Nephron (organoid): ENCODE data around the gene NUF2.
"Not testable (repeated sequence)": the region's sequence is repeated elsewhere in the genome, so short reads cannot be mapped to it uniquely, and the experiment has no call there.

Experiments used
- H3K27ac Mint-ChIP-seq, 3 experiments: 2 replicates each; pipeline ENCODE4 v1.8.0; 2020; ENCODE audit warnings: mixed read lengths in 3 of 3, mild to moderate bottlenecking in 2 of 3, moderate library complexity in 1 of 3
- H3K27me3 Mint-ChIP-seq: 2 replicates; pipeline ENCODE4 v1.8.0; 2021; ENCODE audit warnings: low read depth, mild to moderate bottlenecking, moderate library complexity, mixed read lengths
- H3K36me3 Mint-ChIP-seq: 2 replicates; pipeline ENCODE4 v1.8.0; 2020; ENCODE audit warnings: low read depth, mixed read lengths
- H3K4me1 Mint-ChIP-seq: 2 replicates; pipeline ENCODE4 v1.8.0; 2020; ENCODE audit warnings: mixed read lengths
- H3K4me3 Mint-ChIP-seq, 3 experiments: 2 replicates each; pipeline ENCODE4 v1.8.0; 2020; ENCODE audit warnings: mild to moderate bottlenecking in 3 of 3, mixed read lengths in 3 of 3, moderate library complexity in 2 of 3
- H3K9me3 Mint-ChIP-seq: 2 replicates; pipeline ENCODE4 v1.8.0; 2020; ENCODE audit warnings: mixed read lengths
- TF ChIP-seq, protein P1 (sequence below), 3 experiments: fragments of 200-600 bp; sonication (generic); IDR thresholded peaks; one replicate each; pipeline ENCODE4 v1.5.0; 2021; ENCODE audit warnings: antibody characterized with exemption in 3 of 3; ENCODE audit not compliant: unreplicated experiment in 3 of 3

NUF2 gene

DNA sequence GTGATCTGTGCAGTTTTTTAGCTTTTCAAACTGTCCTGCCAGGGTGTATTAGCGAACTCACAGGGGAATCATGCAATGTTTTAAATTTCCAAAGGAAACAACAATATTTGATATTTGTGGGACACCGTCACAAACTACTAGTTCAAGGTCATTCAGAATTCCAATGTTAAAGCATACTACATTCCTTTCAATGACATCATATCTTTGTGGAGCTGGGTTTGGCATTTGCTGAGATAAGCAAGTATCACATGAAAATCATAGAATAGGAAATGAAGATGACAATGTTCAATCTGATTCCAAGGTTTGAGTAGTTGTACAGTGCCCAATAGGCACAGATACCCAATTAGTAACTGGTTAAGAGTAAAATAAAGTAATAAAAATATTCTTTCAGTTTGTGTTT lies 35.6 kb downstream of the NUF2 start:
- no peak overlapping the region for H3K27ac Mint-ChIP-seq
- H3K4me1 Mint-ChIP-seq, result no peaks in the 10 kb centered on the region
- TF ChIP-seq, protein P1, sequence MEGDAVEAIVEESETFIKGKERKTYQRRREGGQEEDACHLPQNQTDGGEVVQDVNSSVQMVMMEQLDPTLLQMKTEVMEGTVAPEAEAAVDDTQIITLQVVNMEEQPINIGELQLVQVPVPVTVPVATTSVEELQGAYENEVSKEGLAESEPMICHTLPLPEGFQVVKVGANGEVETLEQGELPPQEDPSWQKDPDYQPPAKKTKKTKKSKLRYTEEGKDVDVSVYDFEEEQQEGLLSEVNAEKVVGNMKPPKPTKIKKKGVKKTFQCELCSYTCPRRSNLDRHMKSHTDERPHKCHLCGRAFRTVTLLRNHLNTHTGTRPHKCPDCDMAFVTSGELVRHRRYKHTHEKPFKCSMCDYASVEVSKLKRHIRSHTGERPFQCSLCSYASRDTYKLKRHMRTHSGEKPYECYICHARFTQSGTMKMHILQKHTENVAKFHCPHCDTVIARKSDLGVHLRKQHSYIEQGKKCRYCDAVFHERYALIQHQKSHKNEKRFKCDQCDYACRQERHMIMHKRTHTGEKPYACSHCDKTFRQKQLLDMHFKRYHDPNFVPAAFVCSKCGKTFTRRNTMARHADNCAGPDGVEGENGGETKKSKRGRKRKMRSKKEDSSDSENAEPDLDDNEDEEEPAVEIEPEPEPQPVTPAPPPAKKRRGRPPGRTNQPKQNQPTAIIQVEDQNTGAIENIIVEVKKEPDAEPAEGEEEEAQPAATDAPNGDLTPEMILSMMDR (IDR thresholded peaks at IDR 0.05; ENCODE audit: unreplicated experiment in 3 of 3), result no peak
- no peak overlapping the region for H3K4me3 Mint-ChIP-seq
- H3K9me3 Mint-ChIP-seq, result no peaks in the 10 kb centered on the region
- no peaks in the 10 kb centered on the region for H3K27me3 Mint-ChIP-seq
- H3K36me3 Mint-ChIP-seq, result no peaks in the 10 kb centered on the region

DNA sequence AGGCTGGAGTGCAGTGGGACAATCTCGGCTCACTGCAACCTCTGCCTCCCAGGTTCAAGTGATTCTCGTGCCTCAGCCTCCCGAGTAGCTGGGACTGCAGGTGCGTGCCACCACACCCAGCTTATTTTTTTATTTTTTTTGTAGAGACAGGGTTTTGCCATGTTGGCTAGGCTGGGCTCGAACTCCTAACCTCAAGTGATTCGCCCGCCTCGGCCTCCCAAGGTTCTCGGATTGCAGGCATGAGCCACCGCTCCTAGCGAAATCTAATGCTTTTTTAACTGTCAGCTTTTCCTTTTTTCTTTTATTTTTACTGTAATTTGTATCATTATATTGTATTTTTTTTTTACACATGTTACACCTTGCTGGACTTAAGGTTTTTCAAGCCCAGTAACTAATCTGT lies 36.4 kb downstream of the NUF2 start:
- not testable (repeated sequence) for H3K4me1 Mint-ChIP-seq, H3K9me3 Mint-ChIP-seq, H3K36me3 Mint-ChIP-seq, H3K27ac Mint-ChIP-seq, H3K4me3 Mint-ChIP-seq, H3K27me3 Mint-ChIP-seq

DNA sequence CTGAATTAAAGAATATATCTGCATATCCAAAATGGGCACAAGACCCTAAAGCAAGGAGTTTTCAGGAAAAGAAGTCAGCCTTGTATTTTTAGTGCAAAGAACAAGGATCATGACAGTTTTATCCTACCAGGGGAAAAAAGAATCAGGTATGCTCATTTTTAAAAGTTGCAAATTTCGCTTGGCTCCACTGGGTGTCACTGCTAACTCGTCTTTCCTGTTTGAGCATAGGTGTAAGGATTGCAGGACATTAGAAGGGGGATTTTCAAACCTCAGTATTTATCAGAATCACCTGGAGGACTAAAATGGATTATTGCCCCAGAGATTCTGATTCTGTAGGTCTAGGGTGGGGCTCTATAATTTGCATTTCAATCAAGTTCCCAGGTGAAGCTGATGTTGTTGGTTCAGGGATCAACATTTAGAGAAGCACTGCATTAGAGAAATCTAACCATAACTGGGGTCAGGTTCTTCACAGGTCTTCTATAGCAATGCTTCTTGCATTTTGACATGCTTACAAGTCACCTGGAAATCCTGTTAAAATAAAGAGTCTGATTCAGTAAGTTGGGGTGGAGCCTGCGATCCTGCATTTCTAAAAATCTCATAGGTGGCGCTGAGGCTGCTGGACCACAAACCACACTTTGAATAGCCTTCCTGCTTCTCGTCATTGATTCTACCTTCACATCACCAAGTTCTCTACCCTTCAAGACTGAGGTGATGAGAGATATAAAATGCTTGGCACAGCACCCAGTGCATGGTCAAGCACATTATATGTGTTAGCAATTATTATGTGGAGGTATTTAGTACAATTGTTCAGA lies 39.6 kb downstream of the NUF2 start:
- no peaks in the 10 kb centered on the region for H3K27me3 Mint-ChIP-seq
- TF ChIP-seq, protein P1 (IDR thresholded peaks at IDR 0.05; ENCODE audit: unreplicated experiment in 3 of 3), result peak; percentile 56 to 69 (median 61)
- no peaks in the 10 kb centered on the region for H3K9me3 Mint-ChIP-seq
- no peaks in the 10 kb centered on the region for H3K36me3 Mint-ChIP-seq
- no peaks in the 10 kb centered on the region for H3K4me1 Mint-ChIP-seq
- H3K4me3 Mint-ChIP-seq, result no peak overlapping the region
- no peak overlapping the region for H3K27ac Mint-ChIP-seq

DNA sequence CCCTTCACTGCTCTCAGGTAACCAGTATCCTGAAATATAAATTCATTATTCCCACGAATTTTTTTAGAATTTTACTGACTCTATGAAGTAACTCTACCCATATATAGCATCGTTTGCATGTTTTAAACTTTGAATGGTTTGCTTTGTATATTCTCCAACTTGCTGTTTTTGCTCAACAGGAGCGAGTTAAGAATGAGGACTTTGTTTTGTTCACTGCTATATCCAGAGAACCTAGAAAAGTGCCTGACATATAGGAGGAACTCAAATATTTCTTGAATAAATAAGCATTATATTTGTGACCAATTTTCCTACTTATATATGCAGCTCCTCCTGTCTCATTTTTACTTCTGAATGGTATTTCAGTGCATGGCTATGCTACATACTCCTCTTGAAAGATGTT lies 43.4 kb downstream of the NUF2 start:
- Mint-ChIP-seq H3K4me3 (no peak overlapping the region), H3K36me3 (no peaks in the 10 kb centered on the region), H3K9me3 (no peaks in the 10 kb centered on the region), H3K27ac (no peak overlapping the region), H3K27me3 (no peaks in the 10 kb centered on the region), H3K4me1 (peaks cover 6% of the 10 kb centered on the region)
- TF ChIP-seq, protein P1 (IDR thresholded peaks at IDR 0.05; ENCODE audit: unreplicated experiment in 3 of 3), result no peak

DNA sequence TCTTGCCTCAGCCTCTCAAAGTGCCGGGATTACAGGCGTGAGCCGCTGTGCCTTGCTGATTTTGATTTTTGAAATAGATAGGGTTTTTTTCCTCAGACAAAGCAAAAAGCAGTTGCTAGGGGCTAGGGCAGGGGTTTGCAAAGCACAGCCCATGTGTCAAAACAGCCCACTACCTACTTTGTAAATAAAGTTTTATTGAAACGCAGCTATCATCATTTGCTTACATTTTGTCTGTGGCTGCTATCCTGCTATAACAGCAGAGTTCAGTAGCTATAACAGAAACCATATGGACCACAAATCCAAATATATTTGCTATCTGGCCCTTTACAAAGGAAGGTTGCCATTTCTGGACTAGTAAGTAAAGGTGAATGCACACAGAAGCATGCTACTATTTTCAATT lies 44.8 kb downstream of the NUF2 start:
- Mint-ChIP-seq H3K27me3 (no peaks in the 10 kb centered on the region), H3K4me3 (no peak overlapping the region), H3K4me1 (peaks cover 6% of the 10 kb centered on the region), H3K9me3 (no peaks in the 10 kb centered on the region), H3K27ac (no peak overlapping the region), H3K36me3 (no peaks in the 10 kb centered on the region)
- TF ChIP-seq, protein P1 (IDR thresholded peaks at IDR 0.05; ENCODE audit: unreplicated experiment in 3 of 3), result no peak

DNA sequence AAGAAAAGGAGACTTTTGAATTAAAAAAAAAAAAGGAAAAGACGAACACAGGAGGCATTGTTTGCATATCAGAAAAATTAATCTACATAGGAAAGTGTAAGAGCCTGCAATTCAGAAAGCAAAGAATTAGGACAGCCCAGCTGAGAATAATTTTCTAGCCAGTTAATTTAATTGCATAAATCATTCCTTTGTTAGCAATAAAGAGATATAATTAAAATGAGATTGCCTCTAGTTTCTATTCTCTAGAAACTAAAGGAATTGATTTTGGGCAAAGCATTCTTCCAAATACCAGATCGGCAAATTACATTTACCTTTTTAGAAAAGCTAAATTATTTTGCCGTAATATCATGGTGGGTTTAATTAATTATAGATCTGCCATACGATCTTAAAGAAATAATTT lies 46.0 kb downstream of the NUF2 start:
- TF ChIP-seq, protein P1 (IDR thresholded peaks at IDR 0.05; ENCODE audit: unreplicated experiment in 3 of 3), result no peak
- Mint-ChIP-seq H3K36me3 (no peaks in the 10 kb centered on the region), H3K4me3 (no peak overlapping the region), H3K27ac (peak overlapping the region in 1 of 3 experiments; percentile 6), H3K9me3 (no peaks in the 10 kb centered on the region), H3K4me1 (peaks cover 6% of the 10 kb centered on the region), H3K27me3 (no peaks in the 10 kb centered on the region)
